Hippocampal formation (tissue), 2 donors: ENCODE measurements around the gene ZBP1.

ENCODE experiments used
- DNase-seq, 2 donors: peaks; one replicate each; lab custom pipeline; 2025; lab: John Stamatoyannopoulos, UW

ZBP1 gene

GRCh38 chr20:57586370-57586793, 33.8 kb downstream of the ZBP1 start:
- no peak for DNase-seq

GRCh38 chr20:57585466-57586213, 34.6 kb downstream of the ZBP1 start:
- no peak for DNase-seq

- DNase-seq = no peak
Measured at GRCh38 chr20:57584768-57585461, 35.3 kb downstream of the ZBP1 start.

GRCh38 chr20:57583289-57584257, 36.7 kb downstream of the ZBP1 start:
- DNase-seq = no peak

GRCh38 chr20:57582432-57583288, 37.6 kb downstream of the ZBP1 start:
- no peak for DNase-seq

GRCh38 chr20:57582029-57582378, 38.2 kb downstream of the ZBP1 start:
- DNase-seq = no peak

GRCh38 chr20:57581202-57582028, 38.8 kb downstream of the ZBP1 start:
- DNase-seq = no peak

GRCh38 chr20:57580478-57581201, 39.6 kb downstream of the ZBP1 start:
- DNase-seq = no peak

GRCh38 chr20:57579898-57580447, 40.3 kb downstream of the ZBP1 start:
- no peak for DNase-seq

- DNase-seq = no peak
Measured at GRCh38 chr20:57579331-57579897, 40.8 kb downstream of the ZBP1 start.

GRCh38 chr20:57578476-57579165, 41.6 kb downstream of the ZBP1 start:
- no peak for DNase-seq

- no peak for DNase-seq
Measured at GRCh38 chr20:57577679-57578475, 42.3 kb downstream of the ZBP1 start.

GRCh38 chr20:57576617-57577550, 43.3 kb downstream of the ZBP1 start:
- no peak for DNase-seq

- no peak for DNase-seq
Measured at GRCh38 chr20:57576002-57576401, 44.2 kb downstream of the ZBP1 start.

- no peak for DNase-seq
Measured at GRCh38 chr20:57574954-57575353, 45.3 kb downstream of the ZBP1 start.

GRCh38 chr20:57573894-57574293, 46.3 kb downstream of the ZBP1 start:
- DNase-seq = no peak

GRCh38 chr20:57573242-57573641, 47.0 kb downstream of the ZBP1 start:
- no peak for DNase-seq
